ENCODE measurements around the gene CD2.

DNA sequence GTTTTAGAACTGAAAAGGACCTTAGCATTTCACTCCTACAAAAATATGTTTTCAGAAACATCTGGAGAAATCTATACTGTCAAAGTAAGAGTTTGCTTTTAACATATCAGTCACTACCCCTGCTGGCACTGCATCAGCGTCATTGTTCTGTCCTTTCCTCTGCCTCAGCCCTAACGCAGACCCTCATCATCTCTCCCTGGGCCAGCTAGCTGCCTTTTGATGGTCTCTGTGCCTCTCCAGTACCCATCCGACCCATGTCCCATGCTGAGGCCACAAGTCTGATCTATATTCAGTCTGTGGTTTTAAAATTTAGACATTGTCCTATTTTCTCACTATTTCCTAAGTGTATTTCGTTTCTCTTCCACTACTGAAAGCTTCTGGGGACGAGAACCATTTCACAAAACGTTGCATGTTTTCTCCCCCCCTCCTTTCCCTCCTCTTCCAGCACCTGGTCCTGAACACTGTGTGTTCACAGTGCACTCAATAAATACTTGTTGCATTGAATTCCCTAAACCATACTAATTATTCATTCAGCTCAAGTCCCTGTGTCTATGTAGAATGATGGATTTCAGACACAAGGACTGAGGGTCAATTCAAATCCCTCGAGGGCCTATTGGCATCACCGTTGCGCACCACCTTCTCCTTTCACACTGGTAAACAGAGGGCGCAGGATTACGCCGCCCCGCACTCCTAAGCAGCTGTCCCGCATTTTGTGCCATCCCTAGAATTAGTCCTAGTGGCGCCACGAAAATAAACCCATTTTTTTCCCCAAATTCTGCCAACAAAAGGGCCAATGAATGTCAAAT lies 53.4 kb downstream of the CD2 start:
- TF ChIP-seq, protein P1, sequence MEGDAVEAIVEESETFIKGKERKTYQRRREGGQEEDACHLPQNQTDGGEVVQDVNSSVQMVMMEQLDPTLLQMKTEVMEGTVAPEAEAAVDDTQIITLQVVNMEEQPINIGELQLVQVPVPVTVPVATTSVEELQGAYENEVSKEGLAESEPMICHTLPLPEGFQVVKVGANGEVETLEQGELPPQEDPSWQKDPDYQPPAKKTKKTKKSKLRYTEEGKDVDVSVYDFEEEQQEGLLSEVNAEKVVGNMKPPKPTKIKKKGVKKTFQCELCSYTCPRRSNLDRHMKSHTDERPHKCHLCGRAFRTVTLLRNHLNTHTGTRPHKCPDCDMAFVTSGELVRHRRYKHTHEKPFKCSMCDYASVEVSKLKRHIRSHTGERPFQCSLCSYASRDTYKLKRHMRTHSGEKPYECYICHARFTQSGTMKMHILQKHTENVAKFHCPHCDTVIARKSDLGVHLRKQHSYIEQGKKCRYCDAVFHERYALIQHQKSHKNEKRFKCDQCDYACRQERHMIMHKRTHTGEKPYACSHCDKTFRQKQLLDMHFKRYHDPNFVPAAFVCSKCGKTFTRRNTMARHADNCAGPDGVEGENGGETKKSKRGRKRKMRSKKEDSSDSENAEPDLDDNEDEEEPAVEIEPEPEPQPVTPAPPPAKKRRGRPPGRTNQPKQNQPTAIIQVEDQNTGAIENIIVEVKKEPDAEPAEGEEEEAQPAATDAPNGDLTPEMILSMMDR (IDR thresholded peaks at IDR 0.05): no peak
- no peak for TF ChIP-seq ZFX (IDR thresholded peaks at IDR 0.05; ENCODE audit: borderline replicate concordance)
